Left renal pelvis (tissue), 4 donors: ENCODE measurements around the gene CBLN4. TPM values are rescaled to one million over a fixed set of nuclear protein-coding genes. Genes with fewer than 3 reads are reported as not detected.

Experiments used
- DNase-seq, 4 donors: peaks; one replicate each; pipeline ENCODE4 v3.0.0-alpha.2; 2013; ENCODE audit warnings: low read depth in 4 of 4, low spot score in 3 of 4
- polyA plus RNA-seq, 4 donors: library from polyadenylated mRNA; unstranded; fragments of 120-200 nt; gene quantifications; one replicate each; pipeline ENCODE4 v1.2.1, GENCODE V29; 2013; ENCODE audit not compliant: insufficient read length in 4 of 4

CBLN4 gene
- 10 to 100 TPM in 1 of 4 donors, 1 to 10 TPM in 3; 1.7 to 20.5 (median 3.8) TPM for polyA plus RNA-seq

DNA sequence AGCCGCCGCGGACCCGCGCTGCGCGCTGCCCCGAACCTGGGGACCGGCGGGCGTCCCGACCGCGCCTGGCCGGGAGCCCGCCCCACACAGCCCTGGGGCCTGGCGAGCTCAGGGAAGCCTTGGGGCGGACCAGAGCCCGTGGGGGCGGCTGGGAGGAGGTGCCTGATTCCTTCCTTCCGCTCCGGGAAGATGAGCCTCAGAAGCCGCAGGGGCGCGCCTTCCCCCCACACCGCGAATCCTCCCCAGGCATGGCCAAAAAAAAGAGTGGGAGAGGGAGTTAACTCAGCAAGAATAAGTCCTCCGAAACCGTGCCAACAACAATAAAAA, at the start of gene CBLN4:
Gene CBLN4, minus strand, starts transcription at position 131 of the 327 bp plus-strand sequence. CDS start 1,348 bp downstream, outside the sequence.
- DNase-seq: no peak

DNA sequence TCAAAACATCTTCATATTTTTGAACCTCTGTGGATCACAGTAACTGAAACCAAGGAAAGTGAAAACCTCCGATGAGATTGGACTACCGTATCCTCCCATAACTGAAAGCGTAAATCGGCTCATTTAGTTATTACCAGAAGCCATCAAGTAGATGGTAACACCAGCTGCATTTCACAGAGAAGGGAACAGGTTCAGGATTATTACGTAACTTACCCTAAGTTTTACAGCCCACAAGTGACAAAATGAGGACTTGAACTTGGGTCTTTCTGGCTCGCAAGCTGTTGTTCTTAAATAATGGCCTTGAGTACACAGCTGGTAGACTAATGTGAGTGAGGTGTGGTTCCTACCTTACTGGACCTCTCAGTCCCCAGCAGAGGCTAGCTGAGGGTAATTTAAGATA, 37.9 kb upstream of the CBLN4 start:
- DNase-seq: no peak

DNA sequence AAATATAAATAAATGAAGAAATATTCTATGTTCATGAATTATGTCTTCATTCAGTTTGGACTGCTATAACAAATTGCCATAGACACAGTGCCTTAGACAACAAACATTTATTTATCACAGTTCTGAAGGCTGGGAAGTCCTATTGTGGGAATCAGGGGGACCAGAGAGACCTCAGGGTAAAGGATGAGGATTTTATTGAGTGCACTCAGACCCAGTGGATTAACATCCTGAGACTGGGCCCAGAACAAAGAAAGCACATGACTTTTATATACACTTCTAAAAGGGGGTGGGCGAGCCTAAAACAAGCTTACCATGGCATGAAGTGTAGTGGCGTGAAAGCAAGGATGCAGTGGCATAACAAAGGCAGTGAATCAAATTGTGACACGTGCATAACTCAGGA, 26.9 kb upstream of the CBLN4 start:
- DNase-seq: no peak

DNA sequence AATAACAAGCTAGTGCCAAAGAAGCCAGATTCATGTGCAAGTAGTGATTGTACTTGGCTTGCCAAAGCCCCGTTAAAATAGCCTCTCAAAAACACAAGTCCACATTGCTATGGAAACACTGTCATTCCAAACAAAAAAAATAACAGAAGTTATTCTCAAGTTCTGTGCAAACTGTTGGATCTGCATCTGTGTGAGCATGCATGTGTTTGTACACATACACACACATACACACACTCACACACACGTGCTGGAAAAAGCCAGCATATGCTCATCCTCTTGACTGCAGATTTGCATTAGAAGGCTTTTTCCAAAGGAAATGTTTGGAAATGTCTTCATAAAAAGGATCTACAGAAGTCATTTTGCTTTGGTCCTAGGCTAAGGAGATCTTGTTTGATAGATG, 13.4 kb upstream of the CBLN4 start:
- DNase-seq: no peak

DNA sequence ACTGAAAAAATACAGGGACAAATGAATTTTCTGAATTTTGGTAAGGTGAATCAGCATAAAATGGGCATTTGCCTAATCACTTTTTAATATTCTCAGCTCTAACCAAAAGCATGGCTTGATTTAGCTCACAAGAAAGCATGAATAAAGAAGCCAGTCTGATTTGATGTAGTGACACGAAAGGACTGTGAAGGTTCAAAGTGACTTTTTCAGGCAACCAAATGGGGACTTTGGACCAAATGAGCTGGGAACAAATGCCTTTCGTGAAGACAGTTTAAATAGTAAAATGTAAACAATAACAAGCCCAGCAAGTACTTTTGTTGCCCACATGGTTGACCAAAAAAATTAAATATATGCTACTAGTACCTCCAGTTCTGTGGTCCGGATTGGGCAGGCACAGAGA, 12.9 kb upstream of the CBLN4 start:
- no peak for DNase-seq

DNA sequence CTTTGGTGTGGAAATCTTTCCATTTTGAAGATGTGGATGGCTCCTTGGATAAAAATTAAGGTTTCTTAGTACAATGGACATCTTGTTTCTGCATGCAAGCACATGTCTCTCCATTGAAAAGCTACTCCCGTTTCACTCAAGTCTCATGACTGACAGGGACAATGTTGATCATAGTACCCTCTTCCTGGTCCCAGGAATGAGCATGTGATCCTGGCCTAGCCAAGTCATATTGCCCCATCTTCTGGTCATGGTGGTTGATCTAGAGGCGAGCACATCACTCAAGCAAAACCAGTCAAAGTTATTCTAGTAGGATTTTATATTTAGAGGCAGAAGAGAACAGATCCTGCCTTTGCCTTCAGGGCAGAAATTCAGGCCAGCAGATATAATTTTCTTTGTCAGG, 12.2 kb upstream of the CBLN4 start:
- no peak for DNase-seq

DNA sequence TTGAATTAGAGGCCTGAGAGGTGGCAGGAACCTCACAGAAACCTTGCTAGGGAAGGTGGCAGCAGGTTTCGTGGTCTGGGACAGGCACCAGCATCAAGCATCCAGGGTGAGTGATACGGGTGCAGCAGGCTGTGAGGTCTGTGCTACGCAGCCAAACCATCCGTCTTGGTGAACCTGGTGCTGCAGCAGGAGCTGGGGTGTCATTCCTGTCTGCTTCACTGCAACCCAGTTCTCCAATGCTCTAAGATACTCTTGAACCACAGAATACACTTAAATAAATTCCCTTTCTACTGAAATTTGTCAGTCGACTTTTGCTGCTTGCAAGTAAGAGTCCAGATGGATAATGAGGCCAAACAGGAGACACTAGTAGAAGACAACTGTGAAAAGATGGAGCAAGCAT, 9.7 kb upstream of the CBLN4 start:
- DNase-seq: no peak

DNA sequence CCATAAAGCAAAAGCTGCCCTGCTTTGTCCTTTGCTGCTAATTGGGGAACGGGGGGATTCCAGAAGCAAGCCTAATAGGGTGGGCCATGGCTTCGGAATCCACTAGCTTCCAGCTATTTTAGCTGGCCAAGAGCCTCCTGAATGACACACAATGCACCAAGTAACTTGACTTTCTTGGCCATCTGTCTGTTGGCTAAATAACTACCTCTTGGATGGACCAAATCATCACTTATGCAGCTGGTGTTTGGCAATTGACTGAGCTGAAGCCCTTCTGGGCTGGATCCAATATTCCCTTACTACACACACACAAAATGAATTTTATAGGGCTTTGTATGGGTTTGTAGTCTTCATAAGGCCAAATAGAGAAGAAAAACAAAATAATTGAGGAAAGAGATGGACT, 8.8 kb upstream of the CBLN4 start:
- no peak for DNase-seq

DNA sequence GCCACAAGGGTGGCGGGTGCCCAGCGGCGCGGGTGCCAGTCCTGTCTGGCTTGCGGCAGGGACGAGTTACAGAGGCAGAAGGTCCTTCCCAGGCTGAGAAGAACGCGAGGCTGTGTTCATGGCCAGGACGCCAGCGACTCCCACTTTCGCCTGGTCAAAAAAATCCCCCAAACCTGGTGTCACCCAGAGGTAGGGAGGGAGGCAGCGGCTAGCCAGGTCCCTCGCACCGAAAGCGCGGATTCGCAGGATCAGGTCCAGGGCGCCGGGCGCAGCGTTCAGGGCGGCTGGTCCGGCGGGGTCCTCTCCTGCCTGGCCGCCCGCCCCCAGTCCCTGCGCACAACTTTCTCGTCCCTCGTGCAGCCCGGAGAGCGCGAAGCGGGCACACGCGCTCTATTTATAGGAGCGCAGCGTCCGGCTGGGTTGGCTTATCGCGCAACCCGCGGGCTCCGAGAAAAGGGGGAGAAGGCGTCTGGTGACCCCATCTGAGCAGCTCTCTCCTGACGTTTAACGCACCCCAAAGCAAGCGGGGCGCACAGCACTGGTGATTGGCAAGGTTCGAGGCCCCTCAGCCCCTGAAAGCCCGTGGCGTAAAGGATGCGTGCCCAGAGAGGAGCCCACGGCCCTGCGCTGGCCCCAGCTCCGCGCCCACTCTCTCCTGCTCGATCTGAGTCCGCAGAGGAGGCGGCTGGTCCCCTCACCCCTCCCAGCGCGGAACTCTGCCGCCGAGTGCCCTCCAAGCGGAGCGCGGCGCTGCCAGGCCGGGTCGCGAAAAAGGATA, 519 bp downstream of the CBLN4 start:
- no peak for DNase-seq

DNA sequence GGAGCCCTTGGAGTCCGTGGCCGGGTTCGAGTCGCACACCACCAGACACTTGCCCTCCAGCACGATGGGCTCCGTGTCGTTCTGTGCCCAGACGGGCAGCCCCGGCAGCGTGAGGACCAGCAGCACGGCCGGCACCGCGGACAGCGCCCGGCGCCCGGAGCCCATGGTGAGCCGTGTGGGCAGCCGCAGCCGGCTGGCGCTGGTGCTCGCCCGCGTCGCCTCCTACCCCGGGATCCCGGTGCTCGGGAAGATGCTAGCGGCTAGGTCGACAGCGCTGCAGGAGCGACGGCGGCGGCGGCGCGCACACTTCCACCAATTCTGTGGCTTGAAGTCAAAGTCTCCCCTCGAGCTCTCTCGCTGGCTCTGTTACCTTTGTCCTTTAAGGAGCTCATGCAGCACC, 1.3 kb downstream of the CBLN4 start:
- DNase-seq: peak in 2 of 4 donors; percentile 16 to 24

DNA sequence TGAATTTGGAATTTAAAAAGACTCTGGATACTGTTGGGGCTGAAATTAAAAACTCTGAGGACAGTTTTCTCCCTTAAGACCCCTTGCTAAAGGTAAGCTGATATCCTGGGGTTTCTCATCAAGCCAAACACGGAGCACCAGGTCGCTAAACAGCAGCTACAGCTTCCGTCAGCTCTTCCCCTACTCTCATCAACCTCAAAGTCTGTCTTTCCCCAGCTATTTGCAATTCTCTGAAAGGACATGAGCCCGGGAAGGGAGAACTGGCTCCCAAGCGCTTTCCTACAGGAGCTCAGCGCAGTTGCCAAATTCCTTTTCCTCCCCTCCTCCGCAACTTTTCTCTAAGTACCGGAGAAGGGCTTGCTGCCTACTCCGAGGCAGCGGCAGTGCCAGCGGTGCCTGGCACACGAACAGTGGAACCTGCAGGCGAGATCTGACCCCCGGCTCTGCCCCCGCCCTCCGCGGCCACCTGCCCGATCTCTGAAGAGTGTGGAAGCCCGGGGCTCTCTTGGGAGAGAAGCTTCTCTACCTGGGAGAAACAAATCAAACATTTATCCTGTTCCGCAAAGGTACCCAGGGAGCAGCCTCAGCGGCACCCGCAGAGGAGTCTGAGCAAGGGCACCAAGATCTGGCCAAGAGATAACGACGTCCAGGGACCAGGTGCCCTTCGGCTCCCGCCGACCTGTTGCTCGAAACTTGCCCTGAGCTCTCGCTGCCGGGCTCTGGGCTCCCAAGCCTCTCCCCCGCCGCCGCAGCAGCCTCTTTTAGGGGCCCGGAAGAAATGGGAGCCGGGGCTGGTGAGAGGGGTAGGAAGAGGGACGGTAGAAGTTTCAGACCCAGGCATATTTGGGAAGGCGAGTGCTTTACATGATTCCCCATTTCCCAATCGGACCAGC, 2.2 kb downstream of the CBLN4 start:
- no peak for DNase-seq

DNA sequence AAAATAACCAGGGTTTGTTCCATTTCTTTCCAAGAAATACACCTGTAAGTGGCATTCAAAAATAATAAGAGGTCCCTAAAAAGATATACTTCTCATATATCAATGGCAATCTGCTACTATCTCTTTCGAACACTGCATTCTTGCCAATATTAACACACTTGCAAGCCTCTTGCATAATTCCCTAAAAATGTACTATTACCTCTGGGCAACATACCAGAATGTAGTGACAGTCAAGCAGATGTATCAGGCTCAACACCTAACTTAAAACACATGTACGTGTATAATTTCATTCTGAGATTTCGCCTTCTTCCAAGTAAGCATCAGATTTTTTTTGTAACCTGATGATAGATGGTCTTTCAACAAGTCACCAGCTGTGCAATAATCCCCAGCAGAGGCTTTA, 3.4 kb downstream of the CBLN4 start:
- DNase-seq: no peak

DNA sequence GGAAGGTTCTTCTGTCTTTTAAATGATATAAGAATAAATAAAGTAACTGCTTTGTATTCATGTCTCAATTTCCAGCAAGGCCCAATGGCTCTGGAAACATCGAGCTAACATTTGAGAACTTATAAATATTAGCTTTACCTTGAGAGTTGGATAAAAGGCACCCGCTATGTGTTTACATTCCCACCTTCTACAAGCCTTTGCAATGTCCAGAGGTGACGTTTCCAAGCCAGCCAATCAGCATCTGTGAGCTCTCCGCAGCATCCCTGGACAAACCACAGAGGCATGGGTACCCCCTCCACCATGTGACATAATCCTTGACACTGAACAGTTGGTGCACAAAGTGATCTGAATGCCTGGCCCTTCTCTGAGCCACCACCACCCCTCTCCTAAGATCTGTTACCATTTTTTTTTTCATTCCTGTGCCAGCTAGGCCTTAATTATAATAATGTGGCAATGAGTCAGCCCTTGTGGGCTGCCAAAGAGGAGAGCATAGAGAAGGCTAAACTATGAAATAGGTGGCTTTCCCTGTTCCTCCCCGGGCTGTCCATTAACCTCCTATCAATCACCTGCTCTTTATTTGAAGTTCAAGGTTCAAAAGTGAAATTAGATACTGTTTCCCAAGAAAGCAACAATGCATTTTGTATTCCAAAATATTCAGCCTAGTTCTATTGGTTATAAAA, 4.1 kb downstream of the CBLN4 start:
- DNase-seq: no peak

DNA sequence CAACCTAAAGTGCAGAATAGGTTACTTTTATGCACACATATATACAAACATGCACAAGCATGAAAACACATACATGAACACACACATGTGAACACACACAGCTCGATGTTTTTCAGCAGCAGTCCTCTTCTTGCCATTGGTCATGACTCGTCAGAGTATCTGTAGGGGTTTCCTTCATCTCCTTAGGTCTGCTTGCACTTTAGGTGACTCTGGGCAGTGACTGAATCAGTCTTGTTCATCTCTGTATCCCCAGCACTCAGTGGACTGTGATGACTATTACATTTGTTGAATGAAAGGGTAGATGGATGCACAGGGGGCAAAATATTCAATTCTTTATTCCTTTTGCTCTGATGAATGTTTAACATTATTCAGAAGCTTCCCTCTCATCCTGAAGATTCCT, 26.8 kb downstream of the CBLN4 start:
- DNase-seq: no peak

DNA sequence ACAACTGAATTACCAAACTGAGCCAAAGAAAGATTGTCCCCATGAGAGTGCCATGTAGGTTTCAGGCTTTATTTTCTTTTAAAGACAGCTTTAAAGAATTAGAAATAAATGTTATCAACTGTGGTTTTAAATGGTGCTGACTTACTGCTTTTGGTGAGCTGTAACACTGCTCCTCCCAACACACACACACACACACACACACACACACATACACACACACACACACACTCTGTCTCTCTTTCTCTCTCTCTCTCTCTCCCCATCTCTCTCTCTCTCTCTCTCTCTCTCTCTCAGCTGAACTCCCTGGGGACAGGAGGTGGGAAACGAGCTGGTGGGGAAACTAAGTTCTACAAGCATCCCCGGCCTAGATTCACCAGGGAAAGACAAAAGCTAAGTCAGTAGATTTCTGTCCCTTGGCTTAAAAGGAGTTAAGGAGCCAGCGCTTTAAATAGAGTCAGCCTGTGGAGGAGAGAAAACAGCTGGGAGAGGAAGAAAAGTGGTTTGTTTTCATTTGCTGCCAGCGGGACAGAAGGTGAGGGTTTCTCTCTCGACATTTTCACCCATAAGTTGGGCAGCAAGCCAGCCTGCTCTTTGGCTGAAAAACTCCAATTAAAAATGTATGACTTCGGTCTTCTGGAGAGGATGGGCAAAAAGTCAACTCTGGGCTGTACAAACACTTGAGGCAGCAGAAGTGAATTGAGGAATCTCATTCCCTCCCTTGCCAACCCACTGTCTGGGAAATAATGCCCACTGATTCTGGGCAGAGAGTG, 27.4 kb downstream of the CBLN4 start:
- peak in 1 of 4 donors; percentile 11 for DNase-seq

DNA sequence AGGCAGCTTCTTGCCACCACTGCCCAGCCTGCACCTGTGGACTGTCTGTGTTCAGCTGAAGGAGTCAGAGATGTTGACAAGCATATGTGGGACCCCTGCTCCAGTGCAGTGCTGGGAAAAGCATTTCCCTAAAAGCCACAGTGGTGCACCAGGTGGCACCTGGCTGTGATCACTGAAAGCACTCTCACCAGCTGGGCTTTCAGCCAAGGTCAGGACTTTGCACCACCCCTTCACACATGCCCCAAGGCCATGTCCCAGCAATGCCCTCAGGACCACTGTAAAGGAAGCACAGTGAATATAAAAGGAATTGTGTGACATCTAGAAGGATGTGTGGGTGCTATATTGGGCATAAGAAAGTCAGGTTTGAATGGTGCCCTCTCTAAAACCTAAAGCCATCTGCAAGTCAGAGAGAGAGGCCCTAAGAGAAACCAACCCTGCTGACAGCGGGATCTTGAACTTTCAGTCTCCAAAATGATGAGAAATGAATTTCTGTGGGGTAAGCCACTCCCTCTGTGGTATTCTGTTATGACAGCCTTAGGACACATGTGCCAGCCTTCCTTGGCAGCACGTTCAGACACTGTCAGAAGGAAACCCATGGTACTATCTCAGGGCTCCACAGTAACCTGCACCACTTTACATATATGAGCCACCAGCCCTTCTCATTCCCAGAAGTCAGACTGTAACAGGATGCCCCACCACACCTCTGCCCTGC, 30.7 kb downstream of the CBLN4 start:
- no peak for DNase-seq

DNA sequence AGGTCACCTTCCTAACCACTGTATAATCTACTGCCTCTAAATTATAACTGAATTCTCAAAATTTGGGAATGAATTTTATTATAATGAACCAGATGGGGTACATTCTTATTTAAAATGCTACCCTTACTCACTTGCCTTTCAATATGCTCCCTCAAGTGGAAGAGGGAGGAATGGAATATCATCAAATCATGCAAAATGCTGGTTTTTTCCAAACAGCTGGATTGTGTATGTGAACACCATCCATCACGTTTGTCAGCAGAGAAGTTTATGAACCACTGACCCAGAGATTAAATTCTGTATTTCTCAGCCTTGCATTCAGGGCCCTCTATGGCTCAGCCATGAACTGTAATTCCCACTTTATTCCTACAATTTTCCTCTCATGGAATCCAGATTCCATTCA, 40.5 kb downstream of the CBLN4 start:
- peak in 1 of 4 donors; percentile 7 for DNase-seq

DNA sequence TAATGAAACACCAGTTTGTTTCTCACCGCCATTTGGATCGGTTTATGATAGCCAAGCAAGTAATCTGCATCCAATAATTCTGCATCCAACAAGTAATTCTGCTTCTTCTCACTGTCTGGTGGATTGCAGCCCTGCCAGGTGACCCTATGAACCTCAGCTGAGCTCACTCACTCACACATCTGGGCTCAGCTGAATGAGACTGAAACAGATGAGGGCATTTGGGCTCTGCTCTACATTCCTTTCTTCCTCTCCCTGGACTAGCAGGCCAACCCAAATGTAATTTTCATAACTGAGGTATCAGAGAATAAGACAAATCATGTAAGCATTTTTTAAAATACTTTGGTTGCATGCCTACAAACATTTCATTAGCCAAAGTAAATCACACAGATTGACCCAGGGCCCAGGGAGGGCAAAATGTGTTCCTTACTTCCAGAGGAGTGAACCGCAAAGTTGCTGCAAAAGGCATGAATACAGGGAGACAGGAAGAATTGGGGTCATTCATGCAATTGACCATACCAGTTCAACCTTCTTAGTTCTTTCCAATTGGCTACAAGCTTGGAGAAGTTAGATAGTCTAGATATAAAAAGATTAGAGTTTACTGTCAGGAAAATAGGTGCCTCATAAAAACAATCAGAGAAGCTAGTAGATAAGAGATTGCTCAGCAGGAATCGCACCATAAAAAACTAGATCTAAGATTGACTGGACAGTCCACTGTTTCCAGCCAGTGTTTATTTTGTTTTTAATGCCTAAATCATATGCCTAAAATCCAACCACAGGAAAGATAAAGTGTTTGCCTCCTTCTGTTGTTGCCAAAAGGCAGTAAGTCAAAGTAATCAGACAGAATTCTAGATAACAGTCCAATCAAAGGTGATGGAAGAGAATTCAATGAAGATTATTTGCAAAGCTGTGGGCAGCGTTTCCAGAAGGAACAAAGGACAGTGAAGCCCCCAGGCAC, 43.7 kb downstream of the CBLN4 start:
- peak in 1 of 4 donors; percentile 14 for DNase-seq

DNA sequence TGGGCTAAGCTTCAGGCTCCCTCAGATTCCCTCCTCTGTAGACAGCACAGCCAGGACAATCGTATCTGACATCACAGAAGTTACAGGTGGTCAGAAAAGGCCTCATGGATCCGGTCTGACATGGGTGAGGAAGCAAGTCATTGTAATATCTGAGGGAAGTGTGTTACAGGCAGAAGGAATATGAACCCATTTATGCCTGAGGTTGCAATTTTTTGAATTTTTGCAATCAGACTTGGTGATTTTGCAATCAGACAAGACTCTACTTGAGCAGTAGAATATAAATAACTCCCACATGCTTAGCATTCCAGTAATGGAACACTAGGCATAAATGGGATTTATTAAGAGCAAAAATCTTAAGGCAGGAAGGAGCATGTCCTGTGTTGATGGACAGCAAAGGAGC, 52.1 kb downstream of the CBLN4 start:
- DNase-seq: no peak
